Kasumi-1 (cell line): Measurements from ENCODE around the gene ZNF536.
"Not testable (repeated sequence)": the region's sequence is repeated elsewhere in the genome, so short reads cannot be mapped to it uniquely, and the experiment has no call there.

ENCODE experiments used
- DNase-seq, 2 experiments: peaks; one replicate each; lab custom pipeline; 2025; lab: John Stamatoyannopoulos, UW

ZNF536 gene

GRCh38 chr19:30482956-30483355 is 110.8 kb downstream of the ZNF536 start:
- DNase-seq, result no peak

DNA sequence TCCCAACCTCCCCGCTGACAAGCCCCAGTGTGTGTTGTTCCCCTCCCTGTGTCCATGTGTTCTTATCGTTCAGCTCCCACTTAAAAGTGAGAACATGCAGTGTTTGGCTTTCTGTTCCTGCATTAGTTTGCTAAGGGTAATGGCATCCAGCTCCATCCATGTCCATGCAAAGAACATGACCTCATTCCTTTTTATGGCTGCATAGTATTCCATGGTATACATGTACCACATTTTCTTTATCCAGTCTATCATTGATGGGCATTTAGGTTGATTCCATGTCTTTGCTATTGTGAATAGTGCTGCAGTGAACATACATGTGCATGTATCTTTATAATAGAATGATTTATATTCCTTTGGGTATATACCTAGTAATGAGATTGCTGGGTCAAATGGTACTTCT is 114.1 kb downstream of the ZNF536 start:
- not testable (repeated sequence) for DNase-seq

DNA sequence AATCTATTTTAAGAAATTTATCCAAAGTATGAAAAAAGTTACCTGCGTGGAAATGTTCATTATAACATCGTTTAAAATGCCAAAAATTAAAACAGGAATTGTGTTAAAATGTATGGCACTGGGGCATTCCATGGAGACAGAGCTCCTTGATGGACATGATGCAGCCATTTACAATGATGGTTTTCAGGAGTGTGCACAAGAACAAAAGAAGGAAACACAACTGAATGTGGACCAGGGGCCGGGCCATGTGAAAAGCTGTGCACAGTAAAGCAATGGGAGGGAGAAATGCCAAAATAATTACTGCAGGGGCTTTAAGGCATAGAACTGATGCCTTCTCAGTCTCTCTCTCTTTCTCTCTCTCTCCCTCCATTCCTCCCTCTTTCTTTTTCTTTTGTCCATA is 115.0 kb downstream of the ZNF536 start:
- DNase-seq, result no peak

DNA sequence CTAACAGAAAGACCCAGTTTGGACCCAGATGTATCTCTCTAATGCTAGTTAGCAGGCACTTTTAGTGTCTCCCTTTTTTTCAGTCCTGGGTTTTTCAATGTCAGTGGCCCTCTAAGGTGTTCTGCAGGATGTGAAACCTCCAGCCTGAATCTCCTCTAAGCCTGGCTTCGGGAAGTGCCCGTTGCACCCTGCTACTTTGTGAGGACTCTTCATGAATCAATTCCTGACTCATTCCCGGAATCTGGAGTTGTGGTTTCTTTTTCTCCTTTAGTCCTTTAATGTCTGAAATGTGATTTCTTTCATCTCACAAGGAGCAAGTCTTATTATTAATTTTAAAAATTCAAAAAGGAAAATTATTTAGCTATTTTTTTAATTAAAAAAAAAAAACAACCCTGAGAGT is 116.0 kb downstream of the ZNF536 start:
- no peak for DNase-seq

- DNase-seq, result no peak
These were observed 118.6 kb downstream of the ZNF536 start for GRCh38 chr19:30490760-30491159.

DNA sequence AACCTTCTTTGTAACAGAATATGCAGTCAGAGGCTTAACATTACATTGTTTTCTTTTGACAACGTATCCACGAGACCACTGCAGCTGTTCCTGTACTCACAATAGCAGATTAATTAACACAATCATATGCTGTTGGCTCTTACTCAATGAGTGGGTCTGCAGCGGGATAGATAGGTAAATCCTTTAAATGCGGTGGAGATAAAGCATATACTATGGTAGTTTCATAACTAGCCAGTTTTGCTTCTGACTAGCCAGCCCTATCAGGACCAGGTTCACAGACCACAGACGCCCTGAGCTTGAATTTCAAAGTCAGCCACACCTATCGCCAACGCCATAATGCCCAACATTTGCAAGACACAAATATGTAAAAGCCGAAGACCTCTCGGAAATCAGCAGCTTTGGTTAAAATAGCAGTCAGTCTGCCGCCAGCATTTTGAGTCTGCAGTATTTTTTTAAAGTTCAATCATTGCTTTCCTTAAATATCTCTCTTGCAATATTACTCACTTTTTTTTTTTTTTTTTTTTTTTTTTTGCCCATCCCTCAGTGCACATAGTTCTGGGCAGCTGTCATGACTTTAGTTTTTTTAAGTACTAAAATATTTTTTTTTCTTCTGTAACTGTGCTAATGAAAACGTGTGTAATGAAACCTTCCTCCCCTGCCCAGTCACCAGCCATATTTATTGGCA is 120.5 kb downstream of the ZNF536 start:
- no peak for DNase-seq

GRCh38 chr19:30497034-30497433 is 124.8 kb downstream of the ZNF536 start:
- DNase-seq, result no peak

DNA sequence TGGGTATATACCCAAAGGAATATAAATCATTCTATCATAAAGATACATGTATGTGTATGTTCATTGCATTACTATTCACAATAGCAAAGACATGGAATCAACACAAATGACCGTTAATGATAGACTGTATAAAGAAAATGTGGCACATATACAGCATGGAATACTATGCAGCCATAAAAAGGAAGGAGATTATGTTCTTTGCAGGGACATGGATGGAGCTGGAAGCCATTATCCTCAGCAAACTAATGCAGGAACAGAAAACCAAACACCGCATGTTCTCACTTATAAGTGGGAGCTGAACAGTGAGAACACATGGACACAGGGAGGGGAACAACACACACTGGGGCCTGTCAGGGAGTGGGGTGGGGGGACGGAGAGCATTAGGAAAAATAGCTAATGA is 125.9 kb downstream of the ZNF536 start:
- DNase-seq, result not testable (repeated sequence)

DNA sequence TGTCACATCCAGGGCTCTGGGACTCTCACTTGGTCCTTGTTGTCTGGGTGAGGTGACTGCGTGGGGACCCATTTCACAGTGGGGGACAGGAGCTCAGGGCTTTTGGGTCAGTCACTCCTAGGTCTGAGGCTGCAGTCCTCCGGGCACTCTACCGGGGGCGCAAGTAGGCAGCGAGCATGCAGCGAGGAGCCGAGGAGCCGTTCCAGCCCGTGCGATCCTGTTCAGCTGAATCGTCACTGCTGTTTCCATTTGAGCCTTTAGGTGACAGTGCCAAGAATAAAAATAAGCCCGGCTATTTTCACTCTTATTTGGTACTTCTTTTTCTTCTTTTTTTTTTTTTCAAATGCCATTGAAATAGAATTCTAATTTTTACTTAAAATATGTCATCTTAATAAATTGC is 126.5 kb downstream of the ZNF536 start:
- no peak for DNase-seq

DNA sequence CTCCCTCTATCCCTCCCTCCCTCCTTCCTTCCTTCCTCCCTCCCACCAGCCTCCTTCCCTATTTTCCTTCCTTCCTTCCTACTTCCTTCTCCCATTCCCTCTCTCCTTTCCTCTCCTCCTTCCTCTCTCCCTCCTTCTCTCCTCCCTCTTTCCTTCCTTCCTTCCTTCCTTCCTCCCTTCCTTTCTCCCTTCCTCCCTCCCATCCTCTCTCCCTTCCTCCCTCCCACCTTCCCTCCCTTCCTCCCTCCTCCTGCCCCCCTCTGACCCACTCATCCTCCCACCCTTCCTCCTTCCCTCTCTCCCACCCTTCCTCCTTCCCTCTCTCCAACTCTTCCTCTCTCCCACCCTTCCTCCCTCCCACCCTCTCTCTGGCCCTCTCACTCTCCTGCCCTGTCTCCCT is 132.1 kb downstream of the ZNF536 start:
- DNase-seq, result no peak

- no peak for DNase-seq
These were observed 140.2 kb downstream of the ZNF536 start for GRCh38 chr19:30512176-30513081.

GRCh38 chr19:30513082-30513411 is 140.9 kb downstream of the ZNF536 start:
- no peak for DNase-seq

DNA sequence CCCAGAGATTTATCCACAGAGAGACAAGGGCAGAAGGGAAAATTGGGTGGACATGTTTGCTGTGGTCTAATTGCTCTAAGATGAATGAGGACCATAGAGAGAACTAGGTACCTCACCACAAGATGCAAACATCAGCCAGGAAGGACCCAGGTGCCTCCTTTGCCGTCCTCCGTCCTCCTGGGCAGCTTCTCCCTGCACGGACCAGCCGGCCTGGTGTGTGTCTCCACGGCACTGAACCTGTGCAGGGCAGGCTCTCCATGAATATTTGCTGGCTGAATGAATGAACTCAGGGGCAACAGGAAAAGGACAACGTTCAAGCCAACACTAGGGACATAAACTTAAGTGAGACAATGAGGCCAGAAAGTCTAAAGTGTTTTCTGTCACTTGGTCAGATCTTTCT is 143.9 kb downstream of the ZNF536 start:
- DNase-seq, result no peak

- no peak for DNase-seq
These were observed 144.3 kb downstream of the ZNF536 start for GRCh38 chr19:30516531-30516930.

- no peak for DNase-seq
These were observed 146.9 kb downstream of the ZNF536 start for GRCh38 chr19:30518965-30519606.

DNA sequence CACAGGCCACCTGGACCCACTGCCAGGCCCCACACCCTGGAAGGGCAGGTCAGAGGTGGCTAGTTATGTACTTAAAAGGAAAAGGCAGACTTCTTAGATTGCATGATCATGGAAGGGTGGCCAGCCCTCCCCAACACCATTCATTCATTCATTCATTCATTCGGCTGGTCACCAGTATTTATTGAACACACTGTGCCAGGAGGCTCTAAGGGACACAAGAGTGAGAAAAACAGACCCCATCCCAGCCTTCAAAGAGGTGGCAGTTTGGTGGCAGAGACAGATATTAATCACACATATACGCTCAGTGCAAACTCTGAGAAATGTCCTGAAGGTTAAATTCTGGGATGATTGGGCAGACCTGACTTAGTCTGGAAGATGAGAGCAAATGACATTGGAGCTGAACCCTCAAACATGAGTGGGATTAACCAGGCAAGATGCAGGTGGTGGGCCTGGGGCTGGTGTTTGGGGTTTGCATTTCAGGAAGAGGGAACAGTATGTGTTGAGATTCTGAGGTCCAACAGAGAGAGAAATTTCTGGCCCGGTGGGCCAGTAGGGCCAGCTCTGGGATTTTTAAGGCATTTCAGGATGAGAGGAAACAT is 147.5 kb downstream of the ZNF536 start:
- no peak for DNase-seq

DNA sequence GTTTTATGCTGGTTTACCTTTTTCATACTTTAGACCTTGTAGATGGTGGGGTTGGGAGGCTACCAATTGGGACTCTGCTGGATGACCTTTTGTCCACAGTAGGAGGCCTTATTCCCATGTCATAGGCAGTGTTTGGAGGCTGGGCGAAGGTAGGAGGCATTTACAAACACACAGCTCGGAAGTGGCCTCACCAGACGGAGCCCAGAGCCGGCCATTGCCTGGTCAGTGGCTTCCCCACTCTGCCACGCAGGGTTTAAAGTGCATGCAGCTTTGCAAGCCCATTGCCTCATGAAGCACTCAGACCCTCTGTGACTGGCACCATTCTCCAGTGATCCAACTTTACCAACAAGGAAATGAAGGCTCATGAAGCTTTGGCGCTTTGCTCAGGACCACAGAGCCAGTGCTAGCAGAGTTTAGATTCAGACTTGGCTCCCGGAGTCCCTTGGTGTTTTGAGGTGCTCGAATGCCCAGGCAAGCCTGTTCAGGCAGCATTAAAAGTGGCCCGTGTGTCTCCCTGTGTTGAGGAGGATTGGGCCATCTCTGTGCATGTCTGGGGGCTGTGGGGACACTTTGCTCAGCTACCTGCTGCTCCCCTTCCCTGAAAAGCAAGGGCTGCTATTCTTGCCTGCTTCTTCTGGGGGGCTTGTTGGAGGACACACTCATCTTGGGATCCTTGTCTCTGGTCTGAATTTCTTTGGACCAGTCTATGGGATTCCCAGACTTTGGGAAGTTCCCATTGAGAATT is 148.7 kb downstream of the ZNF536 start:
- no peak for DNase-seq

DNA sequence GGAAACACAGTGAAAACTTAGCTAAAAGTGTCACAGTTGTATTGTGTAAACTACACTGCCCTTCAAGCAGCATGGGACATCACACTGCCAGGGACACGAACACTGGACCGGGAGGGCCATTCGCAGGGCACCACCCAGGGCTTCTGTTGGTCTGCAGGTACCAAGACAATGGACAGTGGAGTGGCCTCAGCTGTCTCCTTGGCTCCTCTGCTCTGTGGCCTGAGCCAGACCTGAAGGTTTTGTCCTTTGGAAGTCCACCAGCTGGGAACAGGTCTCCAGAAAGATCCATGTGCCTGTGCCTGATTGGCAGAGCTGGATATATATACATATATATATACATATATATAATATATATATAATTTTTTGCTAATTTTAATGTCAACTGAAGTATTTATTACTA is 149.8 kb downstream of the ZNF536 start:
- no peak for DNase-seq

DNA sequence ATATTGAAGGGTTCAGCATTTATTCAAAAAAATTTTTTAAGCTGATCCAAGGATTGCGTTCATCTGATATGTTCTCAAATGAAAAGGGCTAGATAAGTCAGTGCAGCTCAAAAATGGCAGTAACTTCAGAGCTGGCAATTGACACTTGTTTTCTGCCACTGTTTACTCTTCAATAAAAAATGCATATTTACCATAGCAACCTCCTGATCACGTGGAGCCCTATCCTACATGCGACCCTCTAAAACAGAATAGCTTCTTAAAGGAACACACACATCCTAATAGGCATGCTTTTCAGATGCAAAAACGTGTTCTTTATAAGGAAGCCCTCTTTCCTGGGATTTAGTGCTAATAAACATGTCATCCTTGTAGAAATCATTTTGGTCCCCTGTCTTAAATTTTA is 150.2 kb downstream of the ZNF536 start:
- no peak for DNase-seq

DNA sequence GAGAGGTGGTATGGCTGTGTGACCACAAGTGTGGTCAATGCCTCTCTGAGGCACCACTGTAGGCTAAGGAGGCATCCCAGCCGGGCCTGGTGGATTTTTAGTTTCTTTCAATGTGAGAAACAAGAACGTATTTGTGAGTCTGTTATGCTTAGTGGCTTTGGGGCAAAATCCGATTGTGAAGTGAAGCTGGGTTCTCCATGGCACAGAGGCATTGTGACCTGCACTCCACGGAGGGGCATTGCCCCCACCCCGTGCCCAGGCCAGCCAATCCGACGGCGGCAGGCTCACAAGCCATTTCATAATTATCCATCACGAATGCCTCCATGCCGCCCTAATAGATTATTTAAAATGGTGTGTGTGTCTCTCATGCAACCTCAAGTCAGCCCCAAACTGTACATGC is 151.6 kb downstream of the ZNF536 start:
- no peak for DNase-seq

DNA sequence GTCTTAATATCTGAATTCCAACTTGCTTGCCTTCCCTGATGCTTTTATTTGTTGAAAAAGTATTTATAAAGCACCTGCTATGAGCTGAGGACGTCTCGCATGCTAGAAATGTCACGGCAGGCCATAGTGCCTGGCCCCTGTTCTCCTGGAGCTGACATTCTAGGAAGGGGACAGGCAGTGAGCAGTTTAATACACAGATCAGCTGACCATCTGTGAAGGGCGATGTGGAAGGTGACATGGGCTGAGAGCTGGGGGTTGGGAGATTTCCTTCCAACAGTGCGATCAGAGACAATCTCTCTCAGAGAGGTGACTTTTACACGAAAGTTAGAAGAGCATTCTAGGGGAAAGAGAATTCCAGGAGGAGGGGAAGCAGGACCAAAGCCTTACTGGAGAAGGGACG is 153.2 kb downstream of the ZNF536 start:
- DNase-seq, result no peak

DNA sequence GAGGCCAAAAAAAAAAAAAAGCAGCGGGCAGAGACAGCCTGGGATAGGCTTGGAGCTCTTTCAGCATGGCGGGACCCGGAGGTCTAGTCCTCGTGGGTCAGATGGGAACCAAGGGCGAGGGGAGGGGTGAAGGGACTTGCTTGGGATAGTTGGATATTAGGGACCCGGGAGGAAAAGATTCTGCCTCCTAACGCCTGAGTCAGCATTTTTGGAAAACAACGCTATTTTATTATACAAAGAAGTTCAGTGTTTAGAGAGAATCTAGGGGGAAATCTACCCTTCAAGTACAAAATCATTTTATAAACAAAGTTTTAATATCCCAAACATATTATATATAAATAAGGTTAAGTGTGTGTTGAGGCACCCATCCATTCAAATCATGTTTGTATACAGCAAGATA is 156.7 kb downstream of the ZNF536 start:
- no peak for DNase-seq
